K562 (cell line): Measurements from ENCODE around the gene CDADC1. TPM values are rescaled to one million over a fixed set of nuclear protein-coding genes. Genes with fewer than 3 reads are reported as not detected.
A peak's percentile ranks its signal among the peaks of the same experiment; 100 is the strongest.

ENCODE experiments used
- ATAC-seq: fragments of 200-7000 bp; cut with Tn5 transposase; 3 replicates; pipeline ENCODE4 v1.9.1; 2020; ENCODE audit warnings: moderate library complexity
- BruUV-seq: library from RNA; stranded (reverse); fragments of 400-500 nt; replicated peaks from 2 replicates; lab custom pipeline; 2021; lab: Mats Ljungman, UMichigan
- CTCF ChIA-PET: fragments of 300-600 bp; formaldehyde crosslinking; extraction: SDS; loops from one replicate; lab custom pipeline; 2021; ENCODE audit warnings: low intra/inter-chr PET ratio; lab: Yijun Ruan, JAX
- POLR2A ChIA-PET: fragments of 300-600, 350-650 bp; sonication (Branson Sonifier 250); formaldehyde crosslinking; extraction: SDS; loops from one replicate; lab custom pipeline; 2021; ENCODE audit warnings: antibody characterized with exemption, inconsistent platforms; lab: Yijun Ruan, JAX
- DNase-seq, 4 experiments: peaks; one replicate each; pipeline versions ENCODE4 v3.0.0 to v3.0.0-alpha.2; 2011 to 2018; ENCODE audit warnings: low spot score in 3 of 4, mixed read lengths in 3 of 4; ENCODE audit errors: extremely low read depth in 1 of 4
- FAIRE-seq: peaks from 2 replicates; lab custom pipeline; 2011; peaks lifted over from hg19 to GRCh38; lab: Jason Lieb, UNC
- H2AFZ ChIP-seq: 2 replicates; pipeline ENCODE4 v1.6.0; 2011; ENCODE audit warnings: low read depth, low read length, control low read depth, inconsistent platforms
- H3K27ac ChIP-seq: fragments of 200-600 bp; 3 replicates; pipeline ENCODE4 v1.8.0; 2011; ENCODE audit warnings: low read depth, mild to moderate bottlenecking, control low read depth, inconsistent platforms, low read length, moderate library complexity, mixed read lengths; ENCODE audit errors: extremely low read depth
- H3K27me3 ChIP-seq, 2 experiments: fragments of 300-600 bp in 1 of 2; 2 replicates in 1 of 2; 3 replicates in 1 of 2; pipeline versions ENCODE4 v1.6.0 to v1.8.0; 2011; ENCODE audit warnings: inconsistent platforms in 2 of 2, low read length in 2 of 2, mild to moderate bottlenecking in 1 of 2, mixed read lengths in 1 of 2, moderate library complexity in 1 of 2; ENCODE audit not compliant: control insufficient read depth in 2 of 2, insufficient read depth in 2 of 2
- H3K36me3 ChIP-seq: fragments of 300-600 bp; 3 replicates; pipeline ENCODE4 v1.8.0; 2011; ENCODE audit warnings: mild to moderate bottlenecking, low read length, inconsistent platforms; ENCODE audit not compliant: control insufficient read depth, insufficient read depth
- H3K4me1 ChIP-seq, 2 experiments: fragments of 200-600 bp in 1 of 2; replicated peaks in 1 of 2; 2 replicates in 1 of 2; 3 replicates in 1 of 2; pipeline versions ENCODE4 v1.5.1 to v1.8.0; 2011; ENCODE audit warnings: inconsistent platforms in 2 of 2, low read length in 2 of 2, mild to moderate bottlenecking in 1 of 2, mixed read lengths in 1 of 2, moderate library complexity in 1 of 2; ENCODE audit not compliant: control insufficient read depth in 2 of 2, insufficient read depth in 2 of 2
- H3K4me2 ChIP-seq: 2 replicates; pipeline ENCODE4 v1.6.1; 2011; ENCODE audit warnings: low read length, control low read depth, inconsistent platforms, mixed read lengths; ENCODE audit not compliant: insufficient read depth
- H3K4me3 ChIP-seq: fragments of 200-600 bp; sonication (generic), shearing (Covaris generic); 2 replicates; pipeline ENCODE4 v1.5.1; 2016; ENCODE audit warnings: control low read depth, inconsistent platforms
- H3K79me2 ChIP-seq: fragments of 200-600 bp; 3 replicates; pipeline ENCODE4 v1.8.0; 2011; ENCODE audit warnings: low read length, inconsistent platforms; ENCODE audit not compliant: control insufficient read depth, insufficient read depth
- H3K9ac ChIP-seq, 2 experiments: 2 replicates each; pipeline versions ENCODE4 v1.6.0 to v1.6.1; 2011; ENCODE audit warnings: low read depth in 2 of 2, low read length in 2 of 2, control low read depth in 1 of 2, inconsistent platforms in 1 of 2, mild to moderate bottlenecking in 1 of 2, mixed read lengths in 1 of 2; ENCODE audit not compliant: insufficient read depth in 1 of 2
- H3K9me1 ChIP-seq: one replicate; pipeline ENCODE4 v1.6.0; 2011; ENCODE audit warnings: inconsistent platforms, mild to moderate bottlenecking, low read length, moderate library complexity; ENCODE audit not compliant: control insufficient read depth, insufficient read depth
- H3K9me3 ChIP-seq: replicated peaks from 2 replicates; pipeline ENCODE4 v1.5.1; 2011; ENCODE audit warnings: low read depth, low read length, inconsistent platforms; ENCODE audit not compliant: control insufficient read depth, insufficient read depth
- H4K20me1 ChIP-seq: replicated peaks from 2 replicates; pipeline ENCODE4 v1.6.1; 2011; ENCODE audit warnings: low read length, inconsistent platforms, mixed read lengths; ENCODE audit not compliant: control insufficient read depth, insufficient read depth
- BRF2 ChIP-seq: IDR thresholded peaks from 3 replicates; pipeline ENCODE4 v1.6.1; 2011; ENCODE audit warnings: borderline replicate concordance, mild to moderate bottlenecking; ENCODE audit not compliant: insufficient read length, insufficient read depth
- HMGN3 ChIP-seq: IDR thresholded peaks from 2 replicates; pipeline ENCODE4 v1.6.1; 2011; ENCODE audit warnings: borderline replicate concordance, low read depth, mild to moderate bottlenecking, mixed read lengths, low read length; ENCODE audit not compliant: insufficient read length; ENCODE audit errors: extremely low read depth
- MECOM ChIP-seq: fragments of 250-450 bp; sonication (Bioruptor Pico); IDR thresholded peaks from 2 replicates; pipeline ENCODE4 v1.8.0; 2022; ENCODE audit warnings: inconsistent platforms
- MEF2D ChIP-seq: conservative IDR thresholded peaks from 2 replicates; pipeline ENCODE4 v1.6.1; 2016; ENCODE audit warnings: low read depth, missing genetic modification characterization, missing compliant biosample characterization
- TAF9B ChIP-seq: fragments of 450-650 bp; IDR thresholded peaks from 2 replicates; pipeline ENCODE4 v1.6.1; 2018; ENCODE audit warnings: mild to moderate bottlenecking; ENCODE audit not compliant: partially characterized antibody
- ZKSCAN8 ChIP-seq: fragments of 200-800 bp; sonication (Bioruptor generic); IDR thresholded peaks from 2 replicates; pipeline ENCODE4 v1.6.1; 2016; ENCODE audit warnings: missing genetic modification characterization, missing compliant biosample characterization
- ZNF239 ChIP-seq: fragments of 250-450 bp; sonication (Bioruptor Pico); IDR thresholded peaks from 2 replicates; pipeline ENCODE4 v1.4.0; 2020; ENCODE audit warnings: mild to moderate bottlenecking
- ZNF551 ChIP-seq: fragments of 250-450 bp; sonication (Bioruptor Pico); IDR thresholded peaks from 2 replicates; pipeline ENCODE4 v1.5.0; 2021; ENCODE audit warnings: mild to moderate bottlenecking, moderate library complexity
- WGBS: fragments of 100-300 bp; shearing (Covaris generic); methylation state at CpG from one replicate; pipeline ENCODE4 v1.1.6; 2016; ENCODE audit warnings: low coverage, mixed read lengths; ENCODE audit not compliant: insufficient coverage; ENCODE audit errors: missing lambda C conversion rate; 5-methylcytosine and 5-hydroxymethylcytosine counted together
- in situ Hi-C: fragments of 300-500 bp; cut with MboI; formaldehyde crosslinking; loops from 4 replicates; pipeline ENCODE4 v1.15.0; 2018; ENCODE audit warnings: inconsistent platforms, mixed read lengths
- intact Hi-C: fragments of 100-400 bp; cut with micrococcal nuclease; formaldehyde crosslinking; loops from 2 replicates; pipeline ENCODE4 v1.14.2; 2022
- polyA plus RNA-seq, 8 experiments: library from polyadenylated mRNA; depleted of rRNA in 4 of 8; stranded (reverse) in 5 of 8; unstranded in 3 of 8; fragments of >200 nt; fragmentation: Nextera tagmentation in 2 of 8; fragmentation: Illumina TruSeq in 1 of 8; extraction: Ambion mirVana in 2 of 8; extraction: Trizol in 1 of 8; gene quantifications; 2 replicates each; pipeline versions ENCODE4 v1.2.1 to v1.2.3, GENCODE V29; 2011 to 2014; ENCODE audit warnings: inconsistent platforms in 1 of 8, missing spikeins in 1 of 8
- total RNA-seq, 7 experiments: library from RNA; depleted of rRNA in 6 of 7; stranded (reverse); fragments of >200 nt in 6 of 7; fragmentation: Illumina TruSeq in 2 of 7; extraction: Trizol in 2 of 7; gene quantifications; 2 replicates each; pipeline versions ENCODE4 v1.2.1 to v1.2.3, GENCODE V29; 2011 to 2021; ENCODE audit warnings: low replicate concordance in 1 of 7
- TF ChIP-seq, protein P1 (sequence below), 2 experiments: fragments of 450-650 bp; conservative IDR thresholded peaks; 2 replicates each; pipeline ENCODE4 v1.6.1; 2017; ENCODE audit warnings: mild to moderate bottlenecking in 2 of 2, moderate library complexity in 2 of 2

Gene CDADC1
- total and polyA plus RNA-seq, 9 of the 15 experiments (the other 6 are each of a cell fraction or from before 2014, with no cell fraction given): 4.1 to 11.8 (median 6.3) TPM

GRCh38 chr13:49218493-49219051 lies 29.2 kb upstream of the CDADC1 start:
- WGBS: 47% methylated on average over 11 of the region's 25 CpGs
- H3K27ac ChIP-seq: no peak overlapping the region
- in situ Hi-C loops: no loop called here
- no peaks in the 10 kb centered on the region for H3K79me2 ChIP-seq
- no peaks in the 10 kb centered on the region for H3K9me3 ChIP-seq
- DNase-seq (no peak), ATAC-seq (no peak), FAIRE-seq (no peak)
- ChIA-PET POLR2A (interaction anchor here (1.2 kb wide), 1 partner anchor 11 kb away, joined by 4 read pairs; no protein-coding TSS in a partner anchor), CTCF (no interaction called here)
- no peak for TF ChIP-seq ZNF551 (CRISPR knock-in tag)
- H3K4me2 ChIP-seq: no peak overlapping the region
- intact Hi-C loops: no loop called here
- H3K36me3 ChIP-seq: no peaks in the 10 kb centered on the region
- H3K27me3 ChIP-seq: peaks cover 0 to 7% of the 10 kb centered on the region in 2 experiments; a peak in 2 of 5 replicates
- peaks cover 3 to 12% of the 10 kb centered on the region in 2 experiments; a peak in 3 of 5 replicates for H3K4me1 ChIP-seq
- H3K9ac ChIP-seq: no peak overlapping the region
- BruUV-seq: no TSS peak
- no peaks in the 10 kb centered on the region for H4K20me1 ChIP-seq
- H3K9me1 ChIP-seq: no peaks in the 10 kb centered on the region
- no peak overlapping the region for H3K4me3 ChIP-seq
- H2AFZ ChIP-seq: no peak overlapping the region

DNA sequence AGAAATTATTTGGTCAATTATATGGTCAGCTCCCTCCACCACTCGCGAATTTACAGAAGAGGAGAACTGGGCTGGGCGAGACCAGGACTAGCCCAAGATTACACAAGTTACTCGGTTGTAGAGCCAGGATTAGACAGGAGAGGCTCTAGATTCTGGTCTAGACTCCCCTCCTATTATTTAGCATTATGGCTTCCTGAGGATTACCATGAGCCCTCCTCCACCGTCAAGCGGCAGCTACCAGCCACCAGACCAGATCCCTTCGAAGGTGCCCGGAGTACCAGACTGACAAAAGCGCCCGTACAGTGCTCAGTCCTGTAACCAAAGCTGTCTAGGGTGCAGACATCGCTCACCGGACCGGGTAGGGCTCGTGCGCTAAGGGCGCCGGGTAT lies 28.1 kb upstream of the CDADC1 start:
- Histone ChIP-seq H4K20me1 (no peaks in the 10 kb centered on the region), H2AFZ (peak overlapping the region; percentile 55; the same call in 1 of the 2 replicates), H3K9me1 (no peaks in the 10 kb centered on the region), H3K27ac (no peak overlapping the region), H3K9me3 (no peaks in the 10 kb centered on the region), H3K27me3 (peaks cover 0 to 7% of the 10 kb centered on the region in 2 experiments; a peak in 2 of 5 replicates), H3K79me2 (no peaks in the 10 kb centered on the region), H3K36me3 (no peaks in the 10 kb centered on the region), H3K4me1 (peaks cover 3 to 12% of the 10 kb centered on the region in 2 experiments; a peak in 3 of 5 replicates), H3K4me2 (peak overlapping the region; percentile 41; the same call in 1 of the 2 replicates), H3K4me3 (0 out of 2 replicates have a peak overlapping the region, but pooled peaks have one; percentile 24), H3K9ac (peak overlapping the region in 1 of 2 experiments; percentile 45; a peak in 1 of 4 replicates)
- intact Hi-C loops: no loop called here
- no TSS peak for BruUV-seq
- FAIRE-seq (no peak), ATAC-seq (no peak), DNase-seq (no peak)
- WGBS: 42% methylated on average over 10 of the region's 17 CpGs
- in situ Hi-C loops: no loop called here
- CTCF ChIA-PET: no interaction called here
- POLR2A ChIA-PET: interaction anchor here (1.2 kb wide), 1 partner anchor 10 kb away, joined by 4 read pairs; no protein-coding TSS in a partner anchor
- TF ChIP-seq TAF9B (no peak), BRF2 (no peak), ZKSCAN8 (CRISPR knock-in tag) (no peak), ZNF239 (no peak), MECOM (no peak), HMGN3 (no peak), MEF2D (tag) (no peak)
- TF ChIP-seq, protein P1, sequence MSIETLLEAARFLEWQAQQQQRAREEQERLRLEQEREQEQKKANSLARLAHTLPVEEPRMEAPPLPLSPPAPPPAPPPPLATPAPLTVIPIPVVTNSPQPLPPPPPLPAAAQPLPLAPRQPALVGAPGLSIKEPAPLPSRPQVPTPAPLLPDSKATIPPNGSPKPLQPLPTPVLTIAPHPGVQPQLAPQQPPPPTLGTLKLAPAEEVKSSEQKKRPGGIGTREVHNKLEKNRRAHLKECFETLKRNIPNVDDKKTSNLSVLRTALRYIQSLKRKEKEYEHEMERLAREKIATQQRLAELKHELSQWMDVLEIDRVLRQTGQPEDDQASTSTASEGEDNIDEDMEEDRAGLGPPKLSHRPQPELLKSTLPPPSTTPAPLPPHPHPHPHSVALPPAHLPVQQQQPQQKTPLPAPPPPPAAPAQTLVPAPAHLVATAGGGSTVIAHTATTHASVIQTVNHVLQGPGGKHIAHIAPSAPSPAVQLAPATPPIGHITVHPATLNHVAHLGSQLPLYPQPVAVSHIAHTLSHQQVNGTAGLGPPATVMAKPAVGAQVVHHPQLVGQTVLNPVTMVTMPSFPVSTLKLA (conservative IDR thresholded peaks at IDR 0.05): no peak
